NB4 (cell line): ENCODE measurements around the gene CCDC172.

Source experiments
- POLR2A ChIP-seq: IDR thresholded peaks from 2 replicates; pipeline ENCODE4 v1.6.1; 2011; ENCODE audit warnings: mild to moderate bottlenecking; ENCODE audit not compliant: insufficient read length; ENCODE audit errors: extremely low read depth
- TF ChIP-seq, protein P1 (sequence below): IDR thresholded peaks from one replicate; pipeline ENCODE4 v1.5.1; 2012; ENCODE audit warnings: low read depth, low read length
- TF ChIP-seq, protein P2 (sequence below): IDR thresholded peaks from 2 replicates; pipeline ENCODE4 v1.6.1; 2011; ENCODE audit warnings: low read depth, low read length

DNA sequence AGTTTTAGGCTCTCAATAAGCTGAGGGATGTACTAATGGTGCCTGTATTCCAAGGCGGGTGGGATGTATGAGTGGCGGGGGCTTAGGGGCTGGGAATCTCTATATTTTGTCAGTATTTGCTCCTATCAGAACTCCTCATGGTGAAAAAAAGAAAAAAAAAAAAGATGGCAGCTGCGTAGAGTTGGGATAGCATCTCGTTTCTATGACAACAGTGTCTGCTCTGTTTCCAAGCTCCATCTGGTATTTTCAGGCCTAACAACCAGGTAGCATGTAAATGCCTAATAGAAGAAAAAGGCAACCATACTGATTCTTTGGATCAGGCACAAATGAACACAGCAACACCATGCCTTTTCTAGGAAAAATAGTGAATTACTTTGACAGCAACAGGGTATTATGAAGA, 11.7 kb upstream of the CCDC172 start:
- TF ChIP-seq, protein P1, sequence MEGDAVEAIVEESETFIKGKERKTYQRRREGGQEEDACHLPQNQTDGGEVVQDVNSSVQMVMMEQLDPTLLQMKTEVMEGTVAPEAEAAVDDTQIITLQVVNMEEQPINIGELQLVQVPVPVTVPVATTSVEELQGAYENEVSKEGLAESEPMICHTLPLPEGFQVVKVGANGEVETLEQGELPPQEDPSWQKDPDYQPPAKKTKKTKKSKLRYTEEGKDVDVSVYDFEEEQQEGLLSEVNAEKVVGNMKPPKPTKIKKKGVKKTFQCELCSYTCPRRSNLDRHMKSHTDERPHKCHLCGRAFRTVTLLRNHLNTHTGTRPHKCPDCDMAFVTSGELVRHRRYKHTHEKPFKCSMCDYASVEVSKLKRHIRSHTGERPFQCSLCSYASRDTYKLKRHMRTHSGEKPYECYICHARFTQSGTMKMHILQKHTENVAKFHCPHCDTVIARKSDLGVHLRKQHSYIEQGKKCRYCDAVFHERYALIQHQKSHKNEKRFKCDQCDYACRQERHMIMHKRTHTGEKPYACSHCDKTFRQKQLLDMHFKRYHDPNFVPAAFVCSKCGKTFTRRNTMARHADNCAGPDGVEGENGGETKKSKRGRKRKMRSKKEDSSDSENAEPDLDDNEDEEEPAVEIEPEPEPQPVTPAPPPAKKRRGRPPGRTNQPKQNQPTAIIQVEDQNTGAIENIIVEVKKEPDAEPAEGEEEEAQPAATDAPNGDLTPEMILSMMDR: no peak
- TF ChIP-seq POLR2A: no peak
- TF ChIP-seq, protein P2, sequence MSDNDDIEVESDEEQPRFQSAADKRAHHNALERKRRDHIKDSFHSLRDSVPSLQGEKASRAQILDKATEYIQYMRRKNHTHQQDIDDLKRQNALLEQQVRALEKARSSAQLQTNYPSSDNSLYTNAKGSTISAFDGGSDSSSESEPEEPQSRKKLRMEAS: no peak
